Esophagus muscularis mucosa (tissue), 4 donors: ENCODE measurements around the gene CNFN. TPM values are rescaled to one million over a fixed set of nuclear protein-coding genes. Genes with fewer than 3 reads are reported as not detected.

Source experiments
- DNase-seq: peaks from one replicate; pipeline ENCODE4 v3.0.0-alpha.2; 2017; ENCODE audit errors: extremely low spot score
- H3K27ac ChIP-seq, 4 donors: fragments of 200-600 bp; sonication (generic); replicated peaks in 1 of 4; 1 replicate in 3 of 4; 2 replicates in 1 of 4; pipeline ENCODE4 v1.5.1; 2016 to 2019; ENCODE audit warnings: mild to moderate bottlenecking in 1 of 4
- H3K27me3 ChIP-seq, 4 donors: fragments of 200-600 bp; sonication (generic); one replicate each; pipeline versions ENCODE4 v1.5.1 to v1.6.0; 2016 to 2019
- H3K36me3 ChIP-seq, 4 donors: fragments of 200-600 bp; sonication (generic); one replicate each; pipeline ENCODE4 v1.5.1; 2016 to 2019
- H3K4me1 ChIP-seq, 4 donors: fragments of 200-600 bp; sonication (generic); one replicate each; pipeline ENCODE4 v1.5.1; 2016 to 2019
- H3K4me3 ChIP-seq, 4 donors: fragments of 200-600 bp; sonication (generic); 1 replicate in 2 of 4; 2 replicates in 2 of 4; pipeline ENCODE4 v1.5.1; 2016 to 2019; ENCODE audit warnings: mild to moderate bottlenecking in 4 of 4, moderate library complexity in 1 of 4
- H3K9me3 ChIP-seq, 4 donors: fragments of 200-600 bp; sonication (generic); 1 replicate in 3 of 4; 2 replicates in 1 of 4; pipeline ENCODE4 v1.5.1; 2016 to 2019
- EP300 ChIP-seq: sonication (generic); formaldehyde crosslinking; IDR thresholded peaks from one replicate; pipeline ENCODE4 v1.6.1; 2017; ENCODE audit warnings: antibody characterized with exemption
- POLR2A ChIP-seq: fragments of 450-650 bp; IDR thresholded peaks from one replicate; pipeline ENCODE4 v1.6.1; 2017; ENCODE audit warnings: antibody characterized with exemption, moderate library complexity, mild to moderate bottlenecking, low read depth
- POLR2AphosphoS5 ChIP-seq, 2 donors: sonication (generic); formaldehyde crosslinking; IDR thresholded peaks; one replicate each; pipeline ENCODE4 v1.6.1; 2017; ENCODE audit warnings: antibody characterized with exemption in 2 of 2
- WGBS: methylation state at CpG from one replicate; pipeline ENCODE4 v1.1.5; 2018; 5-methylcytosine and 5-hydroxymethylcytosine counted together
- intact Hi-C: fragments of 100-400 bp; cut with DNase I; formaldehyde crosslinking; loops from one replicate; pipeline ENCODE4 v1.15.1; 2023
- total RNA-seq, 4 donors: library from RNA; depleted of rRNA; stranded (reverse); fragments of >200 nt; gene quantifications; one replicate each; pipeline versions ENCODE4 v1.1.0 to v1.2.1, GENCODE V29; 2016
- TF ChIP-seq, protein P1 (sequence below), 3 experiments: fragments of 200-600 bp in 2 of 3; fragments of 450-650 bp in 1 of 3; sonication (generic) in 2 of 3; IDR thresholded peaks; one replicate each; pipeline ENCODE4 v1.5.1; 2017 to 2019; ENCODE audit warnings: antibody characterized with exemption in 3 of 3, mild to moderate bottlenecking in 2 of 3, moderate library complexity in 1 of 3

The CNFN gene
- total RNA-seq, 4 donors from 2014 or later: 0.92 to 2.5 TPM; not detected in 2

DNA sequence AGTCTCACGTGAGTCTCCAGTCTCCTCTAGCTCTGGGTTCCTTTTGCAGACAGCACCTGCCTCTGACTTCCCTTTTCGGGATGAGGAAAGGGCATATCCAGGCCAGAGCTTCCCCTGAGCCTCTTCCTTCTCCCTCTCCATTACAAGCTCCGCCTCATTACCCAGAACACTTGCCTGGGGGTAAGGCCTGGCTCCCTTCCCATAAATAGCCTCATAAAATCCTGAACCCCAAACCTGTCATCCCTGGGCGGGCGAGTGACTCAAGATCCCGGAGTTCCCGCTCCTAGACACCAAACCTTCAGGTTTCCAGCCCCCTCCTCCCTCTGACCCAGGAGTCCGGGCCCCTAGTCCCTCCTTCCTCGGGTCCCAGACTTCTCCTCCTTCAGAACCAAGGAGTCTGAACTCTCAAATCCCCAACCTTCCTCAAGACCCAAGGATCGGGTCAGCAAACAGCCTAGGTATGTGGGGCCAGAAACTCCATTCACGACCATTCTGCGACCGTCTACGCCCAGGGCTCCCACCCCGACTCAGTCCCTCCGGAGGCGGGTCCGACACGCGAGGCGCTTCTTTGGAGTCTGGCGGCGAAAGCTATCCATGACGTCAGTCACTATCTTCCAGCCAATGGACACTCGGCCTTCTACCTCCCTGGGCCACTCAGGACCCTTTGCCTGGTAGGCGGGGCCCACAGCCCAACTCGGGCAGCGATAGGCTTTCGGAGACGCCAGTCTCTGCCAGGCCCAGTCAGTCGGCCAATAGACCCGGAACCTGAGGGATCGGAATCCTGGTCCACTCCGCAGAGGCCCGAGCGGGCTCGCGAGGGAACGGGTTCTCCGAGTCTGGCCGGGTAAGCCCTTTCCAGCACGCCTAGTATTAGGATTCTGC, 6.5 kb upstream of the CNFN start:
- WGBS: 8% methylated on average over 13 of the region's 42 CpGs
- Histone ChIP-seq H3K9me3 (no peaks in the 10 kb centered on the region), H3K36me3 (no peaks in the 10 kb centered on the region), H3K27me3 (peaks cover 0 to 1% (median 0%) of the 10 kb centered on the region in 4 donors), H3K4me3 (peak overlapping the region; percentile 55 to 62 (median 60)), H3K4me1 (peaks cover 17 to 29% (median 27%) of the 10 kb centered on the region in 4 donors), H3K27ac (peak overlapping the region; percentile 82 to 85 (median 84))
- DNase-seq: peak; percentile 99
- intact Hi-C loops: loop anchor here (5.0 kb wide), 1 partner anchor 69 kb away; the partner anchor contains the start of gene MEGF8
- TF ChIP-seq POLR2A (peak; percentile 72), EP300 (no peak), POLR2AphosphoS5 (IDR thresholded peaks at IDR 0.05) (peak; percentile 94 to 96)
- TF ChIP-seq, protein P1, sequence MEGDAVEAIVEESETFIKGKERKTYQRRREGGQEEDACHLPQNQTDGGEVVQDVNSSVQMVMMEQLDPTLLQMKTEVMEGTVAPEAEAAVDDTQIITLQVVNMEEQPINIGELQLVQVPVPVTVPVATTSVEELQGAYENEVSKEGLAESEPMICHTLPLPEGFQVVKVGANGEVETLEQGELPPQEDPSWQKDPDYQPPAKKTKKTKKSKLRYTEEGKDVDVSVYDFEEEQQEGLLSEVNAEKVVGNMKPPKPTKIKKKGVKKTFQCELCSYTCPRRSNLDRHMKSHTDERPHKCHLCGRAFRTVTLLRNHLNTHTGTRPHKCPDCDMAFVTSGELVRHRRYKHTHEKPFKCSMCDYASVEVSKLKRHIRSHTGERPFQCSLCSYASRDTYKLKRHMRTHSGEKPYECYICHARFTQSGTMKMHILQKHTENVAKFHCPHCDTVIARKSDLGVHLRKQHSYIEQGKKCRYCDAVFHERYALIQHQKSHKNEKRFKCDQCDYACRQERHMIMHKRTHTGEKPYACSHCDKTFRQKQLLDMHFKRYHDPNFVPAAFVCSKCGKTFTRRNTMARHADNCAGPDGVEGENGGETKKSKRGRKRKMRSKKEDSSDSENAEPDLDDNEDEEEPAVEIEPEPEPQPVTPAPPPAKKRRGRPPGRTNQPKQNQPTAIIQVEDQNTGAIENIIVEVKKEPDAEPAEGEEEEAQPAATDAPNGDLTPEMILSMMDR (IDR thresholded peaks at IDR 0.05): peak in 1 of 3 experiments; percentile 30

GRCh38 chr19:42394751-42395150, 4.7 kb upstream of the CNFN start:
- WGBS: 84% methylated on average over 8 of the region's 8 CpGs
- TF ChIP-seq POLR2A: no peak
- H3K4me3 ChIP-seq: no peak overlapping the region
- intact Hi-C loops: loop anchor here (5.0 kb wide), 1 partner anchor 67 kb away; the partner anchor contains the start of gene MEGF8
- peaks cover 12 to 20% (median 16%) of the 10 kb centered on the region in 4 donors for H3K4me1 ChIP-seq
- H3K27me3 ChIP-seq: peaks cover 0 to 20% (median 4%) of the 10 kb centered on the region in 4 donors
- no peaks in the 10 kb centered on the region for H3K36me3 ChIP-seq
- DNase-seq: no peak
- H3K9me3 ChIP-seq: no peaks in the 10 kb centered on the region
- H3K27ac ChIP-seq: no peak overlapping the region

- Histone ChIP-seq H3K9me3 (no peaks in the 10 kb centered on the region), H3K27ac (no peak overlapping the region), H3K4me3 (no peak overlapping the region), H3K36me3 (no peaks in the 10 kb centered on the region), H3K27me3 (peaks cover 0 to 45% (median 19%) of the 10 kb centered on the region in 4 donors), H3K4me1 (peaks cover 3 to 14% (median 10%) of the 10 kb centered on the region in 4 donors)
- 77% methylated on average over 4 of the region's 4 CpGs for WGBS
- TF ChIP-seq POLR2AphosphoS5 (IDR thresholded peaks at IDR 0.05) (no peak), EP300 (no peak), POLR2A (no peak)
- TF ChIP-seq, protein P1 (IDR thresholded peaks at IDR 0.05): no peak
- intact Hi-C loops: no loop called here
- DNase-seq: no peak
Observed at GRCh38 chr19:42392165-42392564, 2.1 kb upstream of the CNFN start.

DNA sequence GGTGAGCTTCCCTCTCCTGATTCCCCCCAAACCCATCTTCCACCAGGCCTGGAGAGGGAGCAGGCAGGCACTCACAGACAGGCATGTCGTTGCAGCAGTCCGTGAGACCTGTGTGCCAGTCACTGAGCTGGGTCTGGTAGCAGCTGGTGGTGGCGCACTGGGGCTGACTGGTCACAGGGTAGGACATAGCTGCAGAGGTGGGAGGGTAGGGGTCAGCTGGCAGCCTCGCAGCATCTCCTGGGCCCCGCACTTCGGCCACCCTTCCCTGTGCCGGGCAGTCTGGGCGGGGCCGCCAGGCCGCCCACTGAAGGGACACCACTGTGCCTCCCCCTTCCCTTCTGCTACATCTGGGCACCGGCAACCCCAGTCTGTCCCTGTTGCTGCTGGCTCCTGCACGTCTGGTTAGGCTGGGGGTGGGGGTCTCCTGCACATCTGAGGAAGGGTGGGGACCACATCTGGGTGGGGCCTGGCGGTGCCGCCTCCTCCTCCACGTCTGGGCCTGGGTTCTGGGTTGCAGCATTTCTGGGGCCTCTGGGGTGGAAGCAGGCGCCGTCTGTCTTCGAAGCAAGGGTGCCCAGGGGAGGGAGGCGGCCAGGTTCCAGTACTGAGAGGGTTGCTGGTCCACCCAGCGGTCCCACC, 1.1 kb downstream of the CNFN start:
- Histone ChIP-seq H3K27me3 (peaks cover 0 to 74% (median 23%) of the 10 kb centered on the region in 4 donors), H3K4me1 (peaks cover 5 to 10% (median 10%) of the 10 kb centered on the region in 4 donors), H3K36me3 (no peaks in the 10 kb centered on the region), H3K9me3 (no peaks in the 10 kb centered on the region), H3K4me3 (no peak overlapping the region), H3K27ac (no peak overlapping the region)
- TF ChIP-seq POLR2A (no peak), POLR2AphosphoS5 (IDR thresholded peaks at IDR 0.05) (no peak), EP300 (no peak)
- TF ChIP-seq, protein P1 (IDR thresholded peaks at IDR 0.05): no peak
- intact Hi-C loops: no loop called here
- 68% methylated on average over 10 of the region's 20 CpGs for WGBS
- DNase-seq: no peak
